Effector CD4-positive, alpha-beta T cell (primary cell): Measurements from ENCODE around the gene BAD.
A peak's percentile ranks its signal among the peaks of the same experiment; 100 is the strongest.
"Not testable (repeated sequence)": the region's sequence is repeated elsewhere in the genome, so short reads cannot be mapped to it uniquely, and the experiment has no call there.

Experiments used
- DNase-seq: peaks from one replicate; pipeline ENCODE4 v3.0.0-alpha.2; 2020
- total RNA-seq: gene quantifications from one replicate; lab custom pipeline; 2026; lab: John Stamatoyannopoulos, UW

Gene BAD
- total RNA-seq: 20.3 reads per million, percentile 47 among the genes with 10 or more reads in this experiment

DNA sequence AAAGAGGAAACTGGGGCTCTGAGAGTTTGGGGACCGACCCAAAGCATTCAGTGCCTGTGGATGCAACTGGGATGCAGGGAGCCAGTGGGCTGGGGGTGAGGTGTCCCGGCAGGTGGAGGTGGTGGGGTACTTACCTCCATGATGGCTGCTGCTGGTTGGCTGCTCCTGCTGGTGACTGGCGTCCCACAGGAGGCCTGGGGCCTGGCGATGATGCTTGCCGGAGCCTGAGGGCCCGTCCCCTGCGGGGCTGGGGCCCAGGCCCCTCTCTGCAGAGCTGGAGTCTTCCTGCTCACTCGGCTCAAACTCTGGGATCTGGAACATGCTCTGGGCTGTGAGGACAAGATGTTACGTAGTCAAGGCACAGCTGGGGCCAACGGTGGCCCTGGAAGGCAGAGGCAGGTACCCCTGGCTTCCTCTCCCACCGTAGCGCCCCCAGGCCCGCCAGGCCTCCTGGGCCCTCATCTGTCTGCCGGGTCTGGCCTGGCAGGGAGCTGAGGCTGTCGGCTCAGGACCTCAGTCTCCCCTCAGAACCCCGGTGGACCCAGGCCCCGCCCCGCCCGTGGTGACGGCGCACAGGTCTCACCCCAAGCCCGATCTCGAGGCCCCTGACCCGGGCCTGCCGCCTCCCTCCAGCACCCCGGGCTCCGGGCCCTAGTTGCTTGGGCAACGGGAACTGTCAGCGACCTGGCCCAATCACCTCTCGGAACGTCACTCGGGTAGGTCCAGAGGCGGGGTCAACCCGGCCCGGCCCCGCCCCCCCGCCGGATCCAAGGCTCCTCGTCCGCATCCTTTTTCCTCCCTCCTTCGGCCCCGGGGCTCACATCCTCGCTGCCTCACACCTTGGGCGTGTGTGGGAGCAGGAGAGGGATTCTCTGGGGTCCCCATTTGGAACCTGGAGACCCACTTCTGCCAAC, at the start of gene BAD:
Gene BAD (minus strand): TSS at position 618 of the 914 bp plus-strand sequence. CDS start 297 bp downstream, at position 321.
- DNase-seq: peak; percentile 91

DNA sequence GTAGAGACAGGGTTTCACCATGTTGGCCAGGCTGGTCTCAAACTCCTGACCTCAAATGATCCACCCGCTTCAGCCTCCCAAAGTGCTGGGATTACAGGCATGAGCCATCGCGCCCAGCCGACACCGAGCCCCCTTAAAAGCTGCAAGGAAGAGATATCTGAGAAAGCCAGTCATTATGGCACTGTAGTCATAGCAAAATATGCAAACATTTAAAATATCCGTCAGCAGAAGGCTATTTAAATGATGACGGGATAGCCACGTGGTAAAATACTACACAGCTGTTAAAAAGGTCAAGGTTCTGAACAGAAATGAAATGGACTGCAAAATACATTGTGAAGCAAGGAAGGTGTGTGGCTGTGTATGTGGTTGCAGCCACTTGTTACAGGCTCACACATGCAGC, 49.1 kb upstream of the BAD start:
- no peak for DNase-seq

DNA sequence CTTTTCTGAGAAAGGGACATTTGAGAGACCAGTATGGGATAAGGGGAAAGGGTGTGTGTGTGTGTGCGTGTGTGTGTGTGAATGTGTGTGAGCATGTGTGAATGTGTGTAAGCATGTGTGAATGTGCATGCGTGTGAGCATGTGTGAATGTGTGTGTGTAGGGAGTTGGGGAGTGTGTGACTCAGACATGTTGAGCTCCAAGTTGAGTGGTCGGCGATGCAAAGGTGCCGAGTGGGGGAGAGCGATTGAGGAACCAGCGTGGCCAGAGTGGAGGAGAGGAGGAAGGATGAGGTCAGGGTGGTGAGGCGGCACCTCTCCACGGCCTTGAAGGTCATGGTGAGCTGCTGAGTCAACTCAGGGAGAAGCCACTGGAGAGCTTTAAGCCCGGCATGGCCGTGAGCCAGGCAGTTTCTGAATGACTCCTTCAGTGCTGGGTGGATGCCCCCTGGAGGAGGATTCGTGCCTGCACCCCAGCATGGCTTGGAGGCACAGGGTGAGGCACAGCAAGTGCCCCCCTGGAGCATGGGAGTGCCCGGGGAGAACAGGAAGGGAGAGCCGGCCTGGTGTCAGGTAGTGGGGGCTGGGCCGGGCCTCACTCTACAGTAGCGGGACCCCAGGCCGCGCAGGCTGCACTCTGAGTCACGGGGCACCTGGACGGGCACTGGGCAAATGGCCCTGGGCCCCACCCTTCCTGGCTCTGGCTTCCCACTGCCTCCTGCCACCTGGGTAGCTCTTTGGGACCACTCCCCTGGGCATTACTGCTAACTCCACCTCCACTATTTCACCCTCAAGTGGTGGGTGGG, 47.3 kb upstream of the BAD start:
- peak; percentile 47 for DNase-seq

DNA sequence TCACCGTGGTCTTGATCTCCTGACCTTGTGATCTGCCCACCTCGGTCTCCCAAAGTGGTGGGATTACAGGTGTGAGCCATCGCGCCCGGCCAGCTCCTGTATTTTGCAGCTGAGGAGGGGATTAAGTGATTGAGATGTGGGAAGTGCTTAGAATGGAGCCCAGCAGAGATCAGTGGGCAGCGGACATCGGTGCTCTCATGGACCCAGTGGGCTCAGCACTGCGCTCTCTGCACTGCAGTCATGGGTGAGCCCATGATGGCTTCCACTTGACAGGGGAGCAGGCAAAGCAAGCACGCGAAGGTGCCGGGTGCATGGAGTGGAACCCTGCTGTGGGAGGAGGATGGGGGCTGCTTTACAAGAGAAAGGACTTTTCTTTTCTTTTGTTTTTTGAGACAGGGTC, 46.4 kb upstream of the BAD start:
- no peak for DNase-seq

DNA sequence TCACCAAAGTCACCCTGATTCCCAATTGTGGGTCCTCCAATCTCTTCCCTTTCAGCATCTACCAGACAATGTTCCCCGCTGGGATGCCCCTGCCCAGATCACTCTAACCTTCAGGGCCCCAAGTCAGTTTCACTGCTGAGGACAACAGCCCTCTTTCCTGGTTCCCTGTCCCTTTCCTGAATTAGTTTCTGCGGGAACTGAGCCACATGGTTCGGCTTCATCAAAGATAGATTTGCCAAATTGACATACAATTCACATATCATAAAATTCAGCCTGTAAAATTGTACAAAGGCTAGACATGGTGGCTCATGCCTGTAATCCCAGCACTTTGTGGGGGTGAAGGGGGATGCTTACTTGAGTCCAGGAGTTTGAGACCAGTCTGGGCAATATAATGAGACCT, 43.5 kb upstream of the BAD start:
- DNase-seq: no peak

DNA sequence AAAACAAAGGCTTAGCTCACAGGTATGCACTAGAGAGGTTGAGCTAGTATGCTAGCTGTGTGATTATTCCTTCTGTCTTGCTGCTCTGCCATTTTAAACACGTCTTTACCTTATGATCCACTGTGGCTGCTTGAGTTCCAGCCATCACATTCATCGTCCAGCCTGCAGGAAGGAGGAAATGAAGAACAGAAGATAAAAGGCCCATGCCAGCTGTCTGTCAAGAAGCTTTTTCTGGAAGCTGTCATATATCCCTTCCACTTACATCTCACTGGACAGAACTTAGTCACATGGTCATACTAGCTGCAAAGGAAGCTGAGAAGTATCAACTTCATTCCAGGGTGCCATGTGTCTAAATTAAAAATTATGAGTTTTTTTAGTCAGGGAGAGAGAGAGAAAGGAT, 42.9 kb upstream of the BAD start:
- no peak for DNase-seq

DNA sequence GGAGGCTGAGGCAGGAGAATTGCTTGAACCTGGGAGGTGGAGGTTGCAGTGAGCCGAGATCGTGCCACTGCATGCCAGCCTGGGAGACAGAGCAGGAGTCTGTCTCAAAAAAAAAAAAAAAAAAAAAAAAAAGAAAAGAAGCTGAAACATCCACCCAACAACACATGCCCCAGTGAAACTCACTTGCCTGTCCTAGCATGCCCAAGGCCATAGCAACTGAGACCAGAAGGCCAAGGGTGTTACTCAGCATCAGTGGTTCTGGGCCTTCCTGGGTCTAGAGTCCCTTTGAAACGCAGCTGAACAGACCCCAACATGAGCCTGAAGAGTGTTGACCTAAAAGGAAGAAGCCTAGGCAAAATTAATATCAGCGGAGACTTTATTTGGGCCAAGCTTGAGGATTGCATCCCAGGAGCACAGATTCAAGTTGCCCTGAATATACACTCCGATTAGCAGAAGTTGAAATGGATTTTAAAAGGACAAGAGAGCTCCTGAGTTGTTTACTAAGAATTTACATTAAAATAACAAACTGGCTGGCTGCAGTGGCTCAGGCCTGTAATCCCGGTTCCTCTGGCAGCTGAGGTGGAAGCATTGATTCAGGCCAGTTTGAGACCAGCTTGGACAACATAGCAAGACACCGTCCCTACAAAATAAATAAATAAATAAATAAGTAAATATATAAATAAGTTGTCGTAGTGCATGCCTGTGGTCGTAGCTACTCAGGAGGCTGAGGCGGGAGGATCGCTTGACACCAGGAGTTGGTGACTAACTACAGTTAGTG, 40.4 kb upstream of the BAD start:
- no peak for DNase-seq

DNA sequence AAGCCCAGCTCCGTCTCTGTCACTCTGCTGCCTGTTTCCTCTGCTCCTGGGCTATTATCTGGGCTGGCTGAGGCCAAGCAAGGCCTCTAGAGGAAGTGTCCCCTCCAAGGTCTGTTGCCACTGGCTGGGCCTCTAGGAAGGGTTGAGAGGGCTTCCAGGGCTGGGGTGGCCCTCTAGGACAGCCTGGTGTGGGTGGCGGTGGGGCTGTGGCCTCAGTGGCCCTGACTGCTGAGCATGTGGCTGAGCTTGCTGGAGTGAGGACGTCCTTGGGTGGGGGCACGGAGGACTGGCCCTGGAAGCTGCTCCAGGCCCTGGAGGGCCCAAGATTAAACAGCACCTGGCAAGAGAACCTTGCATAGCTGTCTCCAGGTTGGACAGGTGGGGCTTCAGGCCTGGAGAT, 39.5 kb upstream of the BAD start:
- not testable (repeated sequence) for DNase-seq

DNA sequence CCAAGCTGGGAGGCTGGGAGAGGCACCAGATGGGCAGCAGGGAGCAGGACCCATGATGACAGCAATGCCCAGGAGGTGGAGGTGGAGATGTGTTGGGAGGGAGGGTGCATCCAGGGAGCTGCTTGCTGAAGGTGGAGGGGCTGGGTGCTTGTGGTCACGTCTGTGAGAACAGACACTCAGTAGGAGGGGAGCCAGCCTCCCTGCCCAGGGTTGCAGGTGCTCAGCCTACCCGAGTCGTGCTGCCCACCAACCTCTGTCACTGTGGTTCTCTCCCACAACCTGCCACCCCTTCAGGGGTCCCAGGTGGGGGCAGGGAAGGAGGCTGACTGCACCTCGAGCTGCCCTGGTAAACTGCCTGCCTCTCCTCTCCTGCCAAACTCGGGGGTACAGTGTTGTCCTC, 38.9 kb upstream of the BAD start:
- DNase-seq: no peak

DNA sequence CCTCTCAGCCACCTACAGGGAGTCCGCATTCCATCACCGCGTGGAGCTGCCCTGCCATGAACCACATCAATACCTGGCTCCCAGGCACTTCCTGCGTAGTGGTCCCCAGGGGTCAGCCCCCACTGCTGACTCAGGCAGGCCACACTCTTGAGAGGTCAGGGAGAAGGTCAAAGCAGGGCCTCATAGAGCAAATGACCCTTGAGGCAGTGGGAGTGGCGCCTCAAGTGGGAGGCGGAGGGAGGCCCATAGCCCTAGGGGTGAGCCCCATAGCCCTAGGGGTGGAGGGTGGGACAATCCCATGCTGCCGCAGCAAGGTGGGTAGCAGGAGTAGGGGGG, 38.4 kb upstream of the BAD start:
- DNase-seq: no peak

DNA sequence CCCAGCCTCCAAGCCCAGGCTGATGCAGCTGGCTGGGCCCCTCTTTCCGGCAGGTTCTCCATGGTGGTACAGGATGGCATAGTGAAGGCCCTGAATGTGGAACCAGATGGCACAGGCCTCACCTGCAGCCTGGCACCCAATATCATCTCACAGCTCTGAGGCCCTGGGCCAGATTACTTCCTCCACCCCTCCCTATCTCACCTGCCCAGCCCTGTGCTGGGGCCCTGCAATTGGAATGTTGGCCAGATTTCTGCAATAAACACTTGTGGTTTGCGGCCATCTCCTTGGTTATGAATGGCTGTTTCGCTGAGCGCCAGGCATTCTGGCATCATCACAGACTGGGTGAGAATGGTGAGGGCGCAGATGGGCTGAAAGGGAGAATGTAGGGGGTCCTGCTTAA, 37.1 kb upstream of the BAD start:
- DNase-seq: no peak

DNA sequence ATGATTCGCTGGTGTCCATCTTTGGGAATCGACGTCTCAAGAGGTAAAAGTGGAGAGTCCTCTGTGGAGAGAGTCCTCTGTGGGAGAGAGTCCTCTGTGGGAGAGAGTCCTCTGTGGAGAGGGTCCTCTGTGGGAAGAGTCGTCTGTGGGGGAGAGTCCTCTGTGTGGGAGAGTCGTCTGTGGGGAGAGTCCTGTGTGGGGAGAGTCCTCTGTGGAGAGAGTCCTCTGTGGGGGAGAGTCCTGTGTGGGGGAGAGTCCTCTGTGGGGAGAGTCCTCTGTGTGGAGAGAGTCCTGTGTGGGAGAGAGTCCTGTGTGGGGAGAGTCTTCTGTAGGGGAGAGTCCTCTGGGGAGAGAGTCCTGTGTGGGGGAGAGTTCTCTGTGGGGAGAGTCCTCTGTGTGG, 36.6 kb upstream of the BAD start:
- DNase-seq: no peak

DNA sequence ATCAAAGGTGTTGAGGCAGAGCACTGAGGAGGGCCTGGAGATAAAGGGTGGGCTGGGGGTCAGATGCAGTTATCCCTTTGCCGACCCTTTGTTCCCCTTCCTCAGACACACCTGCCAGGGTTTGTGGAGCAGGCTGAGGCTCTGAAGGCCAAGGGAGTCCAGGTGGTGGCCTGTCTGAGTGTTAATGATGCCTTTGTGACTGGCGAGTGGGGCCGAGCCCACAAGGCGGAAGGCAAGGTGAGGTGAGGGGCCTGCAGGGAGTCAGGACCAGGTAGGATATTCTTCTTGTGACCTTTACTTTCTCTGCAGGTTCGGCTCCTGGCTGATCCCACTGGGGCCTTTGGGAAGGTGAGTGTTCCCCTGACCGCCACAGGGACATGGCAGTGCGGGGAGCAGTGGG, 36.1 kb upstream of the BAD start:
- DNase-seq: no peak

DNA sequence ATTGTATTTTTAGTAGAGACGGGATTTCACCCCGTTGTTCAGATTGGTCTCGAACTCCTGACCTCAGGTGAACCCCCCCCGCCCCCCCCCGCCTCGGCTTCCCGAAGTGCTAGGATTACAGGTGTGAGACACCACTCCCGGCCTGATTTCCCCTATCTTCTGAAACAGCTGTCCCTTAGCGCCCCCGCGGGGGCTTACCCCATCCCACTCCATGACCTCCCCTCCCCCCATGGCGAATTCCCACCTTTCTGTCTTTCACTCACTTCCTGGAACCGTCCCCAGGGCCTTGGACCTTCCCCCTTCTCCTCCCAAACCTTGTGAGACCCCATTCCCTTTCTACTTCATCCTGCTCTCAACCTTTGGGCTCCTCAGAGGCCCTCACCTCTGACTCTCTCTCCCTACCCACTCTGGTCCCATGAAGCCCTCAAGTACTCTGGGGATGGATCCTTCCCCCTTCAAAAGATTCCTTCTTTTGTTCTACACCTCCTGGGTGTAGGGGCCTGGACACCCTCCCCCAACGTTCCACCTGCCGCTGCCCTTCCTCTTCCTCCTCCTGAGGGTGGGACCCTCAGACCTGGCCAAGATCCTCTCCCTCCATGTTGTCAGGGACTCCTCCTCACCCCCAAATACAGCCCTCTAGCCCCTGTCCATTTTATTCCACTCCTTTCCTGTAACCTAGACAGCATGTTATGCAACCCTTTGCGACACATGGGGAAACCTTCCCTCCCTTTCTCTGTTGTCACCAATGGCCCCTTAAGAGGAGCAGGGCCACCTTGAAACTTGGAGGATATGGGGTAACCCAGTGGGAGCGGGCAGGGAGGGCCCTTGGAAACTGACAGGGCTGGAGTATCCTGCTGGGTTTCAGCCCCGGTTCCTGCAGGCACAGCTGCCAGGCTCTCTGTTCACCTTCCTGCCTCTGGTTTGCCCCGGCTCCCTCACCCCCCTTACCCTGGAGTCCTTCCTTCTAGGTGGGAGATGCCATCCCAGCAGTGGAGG, 34.6 kb upstream of the BAD start:
- no peak for DNase-seq

DNA sequence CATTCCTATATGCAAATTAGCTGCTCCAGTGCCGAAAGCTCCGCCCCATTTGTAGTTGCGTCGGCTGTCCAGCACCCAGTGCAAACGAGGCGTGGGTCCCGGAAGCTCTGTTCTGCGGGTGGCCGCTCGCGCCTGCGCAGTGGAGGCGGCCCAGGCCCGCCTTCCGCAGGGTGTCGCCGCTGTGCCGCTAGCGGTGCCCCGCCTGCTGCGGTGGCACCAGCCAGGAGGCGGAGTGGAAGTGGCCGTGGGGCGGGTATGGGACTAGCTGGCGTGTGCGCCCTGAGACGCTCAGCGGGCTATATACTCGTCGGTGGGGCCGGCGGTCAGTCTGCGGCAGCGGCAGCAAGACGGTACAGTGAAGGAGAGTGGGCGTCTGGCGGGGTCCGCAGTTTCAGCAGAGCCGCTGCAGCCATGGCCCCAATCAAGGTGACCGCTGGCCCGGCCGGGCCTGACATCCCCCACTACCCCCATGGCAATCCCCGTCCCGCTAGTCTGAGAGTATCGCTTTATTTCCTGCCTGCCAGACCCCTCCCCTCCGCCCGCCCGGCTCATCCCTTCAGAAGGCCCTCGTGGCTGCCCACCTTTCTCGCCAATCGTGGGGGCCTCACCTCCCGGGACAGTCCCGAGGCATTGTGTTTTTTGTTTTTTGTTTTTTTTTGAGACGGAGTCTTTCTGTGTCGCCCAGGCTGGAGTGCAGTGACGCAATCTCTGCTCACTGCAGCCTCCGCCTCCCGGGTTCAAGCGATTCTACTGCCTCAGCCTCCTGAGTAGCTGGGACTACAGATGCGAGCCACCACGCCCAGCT, 33.7 kb upstream of the BAD start, which contains the start of gene PRDX5:
Gene PRDX5 (plus strand): TSS at position 161 of the 805 bp plus-strand sequence. CDS start 95 bp downstream, at position 256.
- DNase-seq: peak; percentile 90

DNA sequence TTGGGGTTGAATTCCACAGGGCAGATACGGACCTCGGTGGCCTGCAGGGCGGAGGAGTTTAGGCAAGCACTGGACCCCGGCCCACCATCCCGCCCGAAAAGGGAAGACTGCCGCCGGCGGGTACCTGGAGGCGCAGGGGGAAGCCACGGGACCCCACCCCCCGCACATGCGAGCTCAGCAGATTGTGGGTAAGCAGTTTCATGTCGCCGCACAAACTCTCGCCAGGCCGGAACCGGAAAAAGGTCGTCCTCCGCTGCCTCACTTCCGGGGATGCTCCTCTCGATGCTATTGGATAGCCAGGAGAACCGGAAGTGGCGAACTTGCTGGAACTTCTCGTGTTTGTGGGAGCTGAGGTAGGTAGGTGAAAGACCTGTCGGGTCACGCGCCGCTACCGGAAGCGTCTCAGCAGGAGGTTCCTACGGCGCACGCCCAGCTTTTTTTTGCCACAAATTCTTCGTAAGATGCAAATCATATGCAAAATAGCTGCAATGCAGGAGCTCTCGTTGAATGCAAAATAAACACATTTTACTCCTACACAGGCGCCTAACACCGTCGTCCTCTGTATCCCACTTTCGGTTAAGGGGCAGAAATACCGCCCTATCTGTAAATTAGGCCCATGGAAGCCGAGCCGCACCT, 33.0 kb upstream of the BAD start, which contains the start of gene TRMT112:
Gene TRMT112 (minus strand): TSS at position 235 of the 636 bp plus-strand sequence. CDS start 33 bp downstream, at position 202.
- peak; percentile 97 for DNase-seq

DNA sequence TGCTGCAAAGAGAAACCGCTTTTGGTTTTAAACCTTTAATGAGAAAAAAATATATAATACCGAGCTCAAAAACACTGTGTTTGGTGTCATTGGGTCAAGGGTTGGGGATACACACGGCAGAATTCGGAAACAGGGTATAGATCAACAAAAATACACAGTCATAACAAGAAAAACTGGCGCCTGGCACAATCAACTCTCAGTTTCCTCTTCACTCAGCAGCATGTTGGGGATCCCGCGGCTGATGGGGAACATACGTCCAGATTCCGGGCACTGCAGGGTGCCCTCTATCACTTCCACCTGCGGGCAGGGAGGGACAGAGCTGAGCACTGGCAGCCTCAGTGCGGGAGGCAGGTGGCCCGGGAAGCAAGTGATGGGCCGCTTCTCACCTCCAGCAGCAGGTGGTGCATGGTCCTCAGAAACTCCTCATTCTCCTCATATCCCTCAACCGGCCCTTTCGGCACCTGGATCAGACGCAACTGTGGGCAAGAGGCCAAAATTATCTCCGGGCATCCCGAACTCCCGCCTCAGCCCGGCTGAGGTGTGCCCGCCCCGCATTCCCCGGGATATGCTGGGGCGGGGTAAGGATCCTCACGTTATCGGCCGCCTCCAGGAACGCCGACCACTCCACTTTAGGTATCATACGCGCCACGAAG, 32.3 kb upstream of the BAD start:
- peak; percentile 37 for DNase-seq

DNA sequence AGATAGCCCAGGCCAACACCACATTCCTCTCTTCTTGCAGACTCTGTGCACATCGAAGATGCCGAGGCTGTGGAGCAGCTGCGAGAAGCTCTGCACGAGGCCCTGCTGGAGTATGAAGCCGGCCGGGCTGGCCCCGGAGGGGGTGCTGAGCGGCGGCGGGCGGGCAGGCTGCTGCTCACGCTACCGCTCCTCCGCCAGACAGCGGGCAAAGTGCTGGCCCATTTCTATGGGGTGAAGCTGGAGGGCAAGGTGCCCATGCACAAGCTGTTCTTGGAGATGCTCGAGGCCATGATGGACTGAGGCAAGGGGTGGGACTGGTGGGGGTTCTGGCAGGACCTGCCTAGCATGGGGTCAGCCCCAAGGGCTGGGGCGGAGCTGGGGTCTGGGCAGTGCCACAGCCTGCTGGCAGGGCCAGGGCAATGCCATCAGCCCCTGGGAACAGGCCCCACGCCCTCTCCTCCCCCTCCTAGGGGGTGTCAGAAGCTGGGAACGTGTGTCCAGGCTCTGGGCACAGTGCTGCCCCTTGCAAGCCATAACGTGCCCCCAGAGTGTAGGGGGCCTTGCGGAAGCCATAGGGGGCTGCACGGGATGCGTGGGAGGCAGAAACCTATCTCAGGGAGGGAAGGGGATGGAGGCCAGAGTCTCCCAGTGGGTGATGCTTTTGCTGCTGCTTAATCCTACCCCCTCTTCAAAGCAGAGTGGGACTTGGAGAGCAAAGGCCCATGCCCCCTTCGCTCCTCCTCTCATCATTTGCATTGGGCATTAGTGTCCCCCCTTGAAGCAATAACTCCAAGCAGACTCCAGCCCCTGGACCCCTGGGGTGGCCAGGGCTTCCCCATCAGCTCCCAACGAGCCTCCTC, 31.4 kb upstream of the BAD start:
- not testable (repeated sequence) for DNase-seq
